AG10803 (cell line): ENCODE measurements around the gene TMEM184C.

ENCODE experiments used
- DNase-seq: peaks from one replicate; pipeline ENCODE4 v3.0.0; 2010; ENCODE audit warnings: low read depth
- H3K4me3 ChIP-seq: 2 replicates; pipeline ENCODE4 v1.5.1; 2011; ENCODE audit warnings: mild to moderate bottlenecking, low read length, control low read depth
- TF ChIP-seq, protein P1 (sequence below): conservative IDR thresholded peaks from 2 replicates; pipeline ENCODE4 v1.5.1; 2011; ENCODE audit warnings: mild to moderate bottlenecking, low read length, control low read depth, inconsistent platforms

TMEM184C gene

DNA sequence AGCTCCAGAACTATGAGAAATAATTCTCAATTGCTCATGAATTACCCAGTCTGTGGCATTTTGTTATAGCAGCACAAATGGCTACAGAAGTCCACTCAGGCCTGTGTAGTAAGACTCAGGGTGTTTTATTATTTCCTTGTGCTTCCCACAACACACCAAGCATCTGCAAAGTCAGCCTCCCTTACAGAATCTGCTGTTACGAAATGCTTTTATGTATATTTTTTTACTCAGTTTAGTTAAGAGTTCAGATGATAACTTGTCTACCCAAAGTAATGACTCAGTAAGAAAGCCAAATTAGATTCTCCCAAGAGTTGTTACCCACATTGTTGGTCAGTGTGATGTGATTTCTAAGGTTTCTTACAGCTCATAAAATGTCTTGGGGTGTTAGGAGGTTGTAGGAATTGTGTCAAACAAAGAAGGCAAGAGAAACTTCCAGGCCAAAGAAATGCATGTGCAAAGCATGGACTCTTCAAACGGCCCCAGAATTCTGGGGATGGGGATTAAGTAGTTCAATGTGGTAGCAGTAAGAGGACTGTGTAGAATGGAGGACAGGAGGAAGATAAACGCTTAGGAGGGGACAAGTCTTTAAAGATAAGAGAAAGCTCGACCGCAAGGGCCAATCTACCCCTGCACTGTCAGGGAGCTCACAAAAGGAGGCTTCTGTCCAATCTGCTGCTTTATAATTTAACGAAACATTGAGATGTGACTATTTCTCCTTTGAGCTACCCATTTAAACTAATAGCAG is 35.4 kb upstream of the TMEM184C start:
- H3K4me3 ChIP-seq, result no peak overlapping the region
- TF ChIP-seq, protein P1, sequence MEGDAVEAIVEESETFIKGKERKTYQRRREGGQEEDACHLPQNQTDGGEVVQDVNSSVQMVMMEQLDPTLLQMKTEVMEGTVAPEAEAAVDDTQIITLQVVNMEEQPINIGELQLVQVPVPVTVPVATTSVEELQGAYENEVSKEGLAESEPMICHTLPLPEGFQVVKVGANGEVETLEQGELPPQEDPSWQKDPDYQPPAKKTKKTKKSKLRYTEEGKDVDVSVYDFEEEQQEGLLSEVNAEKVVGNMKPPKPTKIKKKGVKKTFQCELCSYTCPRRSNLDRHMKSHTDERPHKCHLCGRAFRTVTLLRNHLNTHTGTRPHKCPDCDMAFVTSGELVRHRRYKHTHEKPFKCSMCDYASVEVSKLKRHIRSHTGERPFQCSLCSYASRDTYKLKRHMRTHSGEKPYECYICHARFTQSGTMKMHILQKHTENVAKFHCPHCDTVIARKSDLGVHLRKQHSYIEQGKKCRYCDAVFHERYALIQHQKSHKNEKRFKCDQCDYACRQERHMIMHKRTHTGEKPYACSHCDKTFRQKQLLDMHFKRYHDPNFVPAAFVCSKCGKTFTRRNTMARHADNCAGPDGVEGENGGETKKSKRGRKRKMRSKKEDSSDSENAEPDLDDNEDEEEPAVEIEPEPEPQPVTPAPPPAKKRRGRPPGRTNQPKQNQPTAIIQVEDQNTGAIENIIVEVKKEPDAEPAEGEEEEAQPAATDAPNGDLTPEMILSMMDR, result no peak
- peak; percentile 82 for DNase-seq

DNA sequence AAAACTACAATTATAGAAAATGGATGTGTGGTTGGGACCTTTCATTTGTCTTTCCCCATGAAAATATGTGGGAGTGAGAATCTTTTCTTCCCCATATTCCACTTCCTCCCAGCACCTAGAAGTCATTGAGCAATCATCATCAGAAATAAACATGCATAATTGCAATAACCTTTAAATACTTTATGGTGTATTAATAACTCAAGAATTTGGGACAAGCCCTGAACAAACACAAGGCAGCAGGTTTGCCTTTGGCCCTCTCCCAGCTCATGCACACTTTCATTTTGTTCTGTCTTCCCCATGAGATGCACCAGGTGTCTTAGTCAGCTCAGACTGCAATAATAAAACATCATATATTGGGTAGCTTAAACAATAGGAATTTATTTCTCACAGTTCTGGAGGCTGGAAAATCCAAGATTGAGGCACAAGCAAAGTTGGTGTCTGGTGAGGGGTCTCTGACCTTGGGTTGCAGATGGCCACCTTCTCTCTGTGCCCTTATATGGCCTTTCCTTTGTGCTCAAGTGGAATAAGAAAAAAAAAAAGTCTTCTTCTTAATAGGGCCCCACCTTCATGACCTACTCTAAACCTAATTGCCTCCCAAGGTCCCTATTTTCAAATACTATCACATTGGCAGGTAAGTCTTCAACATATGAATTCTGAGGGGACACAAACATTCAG is 34.7 kb upstream of the TMEM184C start:
- TF ChIP-seq, protein P1, result no peak
- no peak overlapping the region for H3K4me3 ChIP-seq
- DNase-seq, result peak; percentile 47

DNA sequence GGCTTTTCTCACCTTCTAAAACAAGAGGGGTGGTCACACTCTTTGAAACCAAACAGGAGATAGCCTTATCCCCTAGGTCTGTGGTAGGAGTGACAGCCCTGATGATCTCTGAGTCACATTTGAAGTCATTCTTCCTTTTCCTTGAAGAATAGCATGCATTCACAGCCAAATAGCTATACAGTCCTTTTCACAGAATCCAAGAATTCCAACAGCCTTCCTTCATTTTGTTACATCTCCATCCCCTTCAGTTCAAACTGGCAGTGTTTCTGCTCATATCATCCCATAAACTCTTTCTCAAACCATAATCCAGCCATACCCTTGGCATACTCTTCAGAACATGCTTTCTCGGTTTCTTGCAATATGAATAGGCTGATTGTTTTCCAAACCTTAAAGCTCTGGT is 33.3 kb upstream of the TMEM184C start:
- H3K4me3 ChIP-seq, result no peak overlapping the region
- DNase-seq, result no peak
- TF ChIP-seq, protein P1, result no peak

DNA sequence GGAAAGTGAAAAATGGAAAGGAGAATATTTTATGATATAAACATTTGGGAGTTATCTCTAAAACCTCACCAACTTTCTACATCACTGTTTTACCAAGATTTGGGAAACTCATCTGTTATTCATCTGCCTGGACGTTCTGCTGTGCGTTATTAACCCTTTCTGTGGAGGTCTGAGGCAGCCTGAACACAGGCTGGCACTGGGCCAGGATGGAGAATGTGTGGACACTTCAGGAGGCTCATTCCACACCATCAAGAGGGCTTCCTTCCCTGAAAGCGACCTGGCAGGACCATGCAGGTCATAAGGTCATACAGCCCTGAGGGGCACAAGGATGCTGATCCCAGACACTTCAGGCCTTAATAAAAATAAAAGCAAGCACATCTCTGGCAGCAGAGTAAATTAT is 31.2 kb upstream of the TMEM184C start:
- TF ChIP-seq, protein P1, result no peak
- no peak overlapping the region for H3K4me3 ChIP-seq
- no peak for DNase-seq

DNA sequence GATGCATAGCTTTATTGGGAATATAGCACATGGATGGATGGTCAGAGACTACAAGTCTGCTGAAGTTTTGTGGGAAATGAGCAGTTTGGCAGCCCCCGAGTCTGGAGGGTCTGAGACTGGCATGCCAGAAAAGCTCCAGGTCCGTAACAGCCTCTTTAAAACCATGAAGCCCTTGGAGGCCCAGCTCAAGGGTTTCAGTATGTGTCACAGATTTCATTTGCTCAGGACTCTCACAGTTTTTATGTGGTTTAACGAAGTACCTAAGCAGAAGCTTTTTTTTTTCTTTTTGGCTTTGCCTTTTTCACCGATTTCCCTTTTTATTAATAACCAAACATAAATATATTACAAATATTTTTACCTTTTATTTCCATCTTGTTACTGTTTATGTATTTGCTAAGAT is 30.6 kb upstream of the TMEM184C start:
- no peak for DNase-seq
- TF ChIP-seq, protein P1, result no peak
- no peak overlapping the region for H3K4me3 ChIP-seq

DNA sequence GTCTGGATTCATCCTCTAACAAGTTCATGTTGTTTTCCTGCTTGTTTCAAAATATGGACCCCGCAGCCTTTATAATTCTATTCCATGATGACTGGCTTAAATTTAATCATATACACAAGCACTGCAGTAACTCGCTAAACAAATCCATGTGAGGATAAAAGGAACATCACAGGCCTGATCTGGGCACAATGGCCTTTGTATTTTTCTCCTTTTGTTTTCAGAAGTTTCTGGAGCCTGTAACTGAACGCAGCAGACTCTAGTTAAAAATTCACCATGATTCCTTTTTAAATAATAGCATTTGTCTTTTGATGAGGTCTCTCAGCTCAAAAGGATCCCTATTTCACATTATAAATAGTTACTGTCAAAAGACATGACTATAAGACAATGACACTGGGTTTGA is 30.2 kb upstream of the TMEM184C start:
- no peak overlapping the region for H3K4me3 ChIP-seq
- TF ChIP-seq, protein P1, result no peak
- no peak for DNase-seq

DNA sequence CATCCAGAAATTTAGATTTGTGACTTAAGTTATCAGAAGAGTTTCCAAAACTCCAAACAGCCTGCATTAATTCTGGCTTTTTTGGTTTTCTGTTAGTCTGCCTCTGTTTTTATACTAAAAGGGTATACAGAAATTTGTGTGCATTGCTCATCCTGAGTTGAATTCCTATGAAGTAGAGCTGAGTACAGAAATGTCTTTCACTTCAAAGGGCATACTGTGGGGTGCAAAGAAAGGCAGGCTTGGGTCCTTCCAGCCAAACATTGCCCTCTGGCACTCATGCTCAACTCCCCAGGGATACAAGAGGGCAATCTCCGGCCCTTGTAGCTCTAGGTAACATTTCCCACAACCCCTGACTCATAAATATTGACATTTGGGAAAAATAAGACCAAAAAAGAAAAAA is 27.6 kb upstream of the TMEM184C start:
- TF ChIP-seq, protein P1, result no peak
- H3K4me3 ChIP-seq, result no peak overlapping the region
- DNase-seq, result no peak
